GM10266 (cell line): ENCODE measurements around the gene SLC25A10.
A peak's percentile ranks its signal among the peaks of the same experiment; 100 is the strongest.

Experiments
- DNase-seq: peaks from one replicate; pipeline ENCODE4 v3.0.0; 2012; ENCODE audit errors: extremely low spot score
- CTCF ChIP-seq: IDR thresholded peaks from 2 replicates; pipeline ENCODE4 v1.5.1; 2012; ENCODE audit warnings: mild to moderate bottlenecking, low read depth; ENCODE audit not compliant: control insufficient read depth, insufficient read depth; ENCODE audit errors: missing control alignments

The SLC25A10 gene

GRCh38 chr17:81727324-81728031 lies 15.4 kb downstream of the SLC25A10 start:
- TF ChIP-seq CTCF = no peak
- DNase-seq = no peak

GRCh38 chr17:81733507-81734404 lies 21.7 kb downstream of the SLC25A10 start:
- peak; percentile 94 for DNase-seq
- TF ChIP-seq CTCF = peak; percentile 98

- TF ChIP-seq CTCF = no peak
These were observed 22.6 kb downstream of the SLC25A10 start for GRCh38 chr17:81734405-81735263.

GRCh38 chr17:81735264-81736102 lies 23.4 kb downstream of the SLC25A10 start:
- no peak for TF ChIP-seq CTCF
- peak; percentile 75 for DNase-seq

More at GRCh38 chr17:81734405-81735263, 22.6 kb downstream of the SLC25A10 start:
- DNase-seq = no peak

GRCh38 chr17:81737947-81738800 lies 26.1 kb downstream of the SLC25A10 start:
- no peak for TF ChIP-seq CTCF
- DNase-seq = no peak
